Lower lobe of right lung (tissue), 2 donors: ENCODE measurements around the gene PMM1. TPM values are rescaled to one million over a fixed set of nuclear protein-coding genes. Genes with fewer than 3 reads are reported as not detected.

Experiments
- ATAC-seq, 2 donors: fragments of 200-7000 bp; cut with Tn5 transposase; one replicate each; pipeline ENCODE4 v1.9.1; 2020 to 2022; ENCODE audit warnings: mild to moderate bottlenecking in 2 of 2, moderate library complexity in 2 of 2
- DNase-seq: peaks from one replicate; pipeline ENCODE4 v3.0.0-alpha.2; 2020
- H3K27ac ChIP-seq: fragments of 200-600 bp; one replicate; pipeline ENCODE4 v1.8.0; 2022
- H3K27me3 ChIP-seq: fragments of 200-600 bp; one replicate; pipeline ENCODE4 v1.8.0; 2022; ENCODE audit warnings: low read depth
- H3K36me3 ChIP-seq: fragments of 200-600 bp; one replicate; pipeline ENCODE4 v1.8.0; 2022; ENCODE audit warnings: mild to moderate bottlenecking
- H3K4me1 ChIP-seq: fragments of 200-600 bp; one replicate; pipeline ENCODE4 v1.8.0; 2022
- H3K4me3 ChIP-seq: fragments of 200-600 bp; one replicate; pipeline ENCODE4 v1.8.0; 2022; ENCODE audit warnings: mild to moderate bottlenecking
- H3K9me3 ChIP-seq: fragments of 200-600 bp; one replicate; pipeline ENCODE4 v1.8.0; 2022
- CTCF ChIP-seq: fragments of 200-600 bp; IDR thresholded peaks from one replicate; pipeline ENCODE4 v1.8.0; 2022; ENCODE audit warnings: antibody characterized with exemption, mild to moderate bottlenecking
- intact Hi-C: fragments of 100-400 bp; cut with DNase I; formaldehyde crosslinking; loops from one replicate; pipeline ENCODE4 v1.11.0; 2022
- total RNA-seq: library from RNA; stranded (reverse); fragmentation: NEBNext Ultra II Directional; extraction: Animal tissue kit (Norgen Biotek cat#: 25700); gene quantifications from one replicate; pipeline ENCODE4 v1.2.1, GENCODE V29; 2021
- donor health status: DM: no; HTN: yes; CAD: no; lungs with severe emphysema.

PMM1 gene
- total RNA-seq, 1 donor from 2014 or later, result 47.3 TPM

- H3K27ac ChIP-seq, result peak within 1 kb of the TSS; percentile 88
- H3K4me3 ChIP-seq, result peak within 1 kb of the TSS; percentile 74
- H3K27me3 ChIP-seq, result no peaks in the 10 kb centered on the region
- peaks cover 33% of the 10 kb centered on the region for H3K4me1 ChIP-seq
- DNase-seq (peak; percentile 100), ATAC-seq (peak; percentile 97 to 99)
- H3K36me3 ChIP-seq, result peaks cover 18% of the 10 kb centered on the region
- intact Hi-C loops, result loop anchor here (10.0 kb wide), 1 partner anchor 51 kb away; no protein-coding TSS in a partner anchor
- H3K9me3 ChIP-seq, result no peaks in the 10 kb centered on the region
- peak; percentile 66 for TF ChIP-seq CTCF
These were observed 45.6 kb downstream of the PMM1 start, which contains the start of gene POLR3H for GRCh38 chr22:41543854-41544670. TSS of gene POLR3H (minus strand) at chr22:41544470. CDS start at chr22:41544101, 369 bp downstream.

GRCh38 chr22:41542224-41542623 lies 47.4 kb downstream of the PMM1 start:
- no peaks in the 10 kb centered on the region for H3K27me3 ChIP-seq
- H3K4me3 ChIP-seq, result no peak overlapping the region
- no peak for TF ChIP-seq CTCF
- no peak for ATAC-seq
- peaks cover 27% of the 10 kb centered on the region for H3K36me3 ChIP-seq
- no peaks in the 10 kb centered on the region for H3K9me3 ChIP-seq
- intact Hi-C loops, result loop anchor here (10.0 kb wide), 1 partner anchor 53 kb away; no protein-coding TSS in a partner anchor
- no peak overlapping the region for H3K27ac ChIP-seq
- no peak for DNase-seq
- H3K4me1 ChIP-seq, result peaks cover 33% of the 10 kb centered on the region

GRCh38 chr22:41541484-41541883 lies 48.2 kb downstream of the PMM1 start:
- H3K4me3 ChIP-seq, result no peak overlapping the region
- H3K36me3 ChIP-seq, result peaks cover 33% of the 10 kb centered on the region
- no peak for DNase-seq
- no peak for TF ChIP-seq CTCF
- intact Hi-C loops, result loop anchor here (10.0 kb wide), 1 partner anchor 53 kb away; no protein-coding TSS in a partner anchor
- no peaks in the 10 kb centered on the region for H3K9me3 ChIP-seq
- H3K27ac ChIP-seq, result no peak overlapping the region
- no peak for ATAC-seq
- no peaks in the 10 kb centered on the region for H3K27me3 ChIP-seq
- H3K4me1 ChIP-seq, result peaks cover 33% of the 10 kb centered on the region

- intact Hi-C loops, result loop anchor here (10.0 kb wide), 1 partner anchor 54 kb away; no protein-coding TSS in a partner anchor
- no peaks in the 10 kb centered on the region for H3K27me3 ChIP-seq
- H3K27ac ChIP-seq, result no peak overlapping the region
- H3K4me3 ChIP-seq, result no peak overlapping the region
- DNase-seq (no peak), ATAC-seq (no peak)
- peaks cover 38% of the 10 kb centered on the region for H3K36me3 ChIP-seq
- TF ChIP-seq CTCF, result no peak
- no peaks in the 10 kb centered on the region for H3K9me3 ChIP-seq
- H3K4me1 ChIP-seq, result peaks cover 32% of the 10 kb centered on the region
These were observed 49.3 kb downstream of the PMM1 start for GRCh38 chr22:41540365-41540764.

- no peak for TF ChIP-seq CTCF
- Histone ChIP-seq H3K9me3 (no peaks in the 10 kb centered on the region), H3K27me3 (no peaks in the 10 kb centered on the region), H3K4me3 (no peak overlapping the region), H3K27ac (no peak overlapping the region), H3K36me3 (peaks cover 38% of the 10 kb centered on the region), H3K4me1 (peaks cover 28% of the 10 kb centered on the region)
- intact Hi-C loops, result loop anchor here (10.0 kb wide), 1 partner anchor 55 kb away; no protein-coding TSS in a partner anchor
- ATAC-seq (no peak), DNase-seq (no peak)
These were observed 49.7 kb downstream of the PMM1 start for GRCh38 chr22:41540006-41540315.
